GM23338 (cell line): ENCODE results near the gene FANK1. TPM values are rescaled to one million over a fixed set of nuclear protein-coding genes. Genes with fewer than 3 reads are reported as not detected.

Experiments
- ATAC-seq: fragments of 200-7000 bp; cut with Tn5 transposase; 3 replicates; pipeline ENCODE4 v1.9.1; 2020
- DNase-seq: peaks from one replicate; pipeline ENCODE4 v3.0.0-alpha.2; 2015; ENCODE audit warnings: low spot score
- H2AFZ ChIP-seq: fragments of 200-600 bp; sonication (generic); 2 replicates; pipeline ENCODE4 v1.8.0; 2016; ENCODE audit warnings: antibody characterized with exemption, mild to moderate bottlenecking, moderate library complexity
- H3F3A ChIP-seq: fragments of 200-600 bp; sonication (generic); replicated peaks from 2 replicates; pipeline ENCODE4 v1.8.0; 2017; ENCODE audit warnings: antibody characterized with exemption, mixed run types, low read depth
- H3K27ac ChIP-seq: fragments of 200-600 bp; sonication (generic); 2 replicates; pipeline ENCODE4 v1.6.1; 2016; ENCODE audit warnings: low read depth
- H3K27me3 ChIP-seq: fragments of 200-600 bp; sonication (generic); 2 replicates; pipeline ENCODE4 v1.8.0; 2016; ENCODE audit warnings: mild to moderate bottlenecking, mixed run types, moderate library complexity; ENCODE audit not compliant: insufficient read depth
- H3K36me3 ChIP-seq: fragments of 200-600 bp; sonication (generic); 2 replicates; pipeline ENCODE4 v1.8.0; 2016; ENCODE audit warnings: mild to moderate bottlenecking; ENCODE audit not compliant: insufficient read depth
- H3K4me1 ChIP-seq: fragments of 200-600 bp; sonication (generic); 2 replicates; pipeline ENCODE4 v1.8.0; 2016; ENCODE audit warnings: mild to moderate bottlenecking, moderate library complexity; ENCODE audit not compliant: insufficient read depth
- H3K4me2 ChIP-seq: fragments of 200-600 bp; sonication (generic); 2 replicates; pipeline ENCODE4 v1.7.1; 2017; ENCODE audit warnings: mixed run types
- H3K4me3 ChIP-seq: fragments of 200-600 bp; sonication (generic); 2 replicates; pipeline ENCODE4 v1.6.1; 2016; ENCODE audit warnings: mixed run types
- H3K79me2 ChIP-seq: fragments of 200-600 bp; sonication (generic); replicated peaks from 2 replicates; pipeline ENCODE4 v1.8.0; 2017; ENCODE audit warnings: mild to moderate bottlenecking; ENCODE audit not compliant: insufficient read depth
- H3K9me2 ChIP-seq: fragments of 200-600 bp; sonication (generic); 2 replicates; pipeline ENCODE4 v1.8.0; 2017; ENCODE audit not compliant: insufficient read depth
- H4K20me1 ChIP-seq: fragments of 200-600 bp; sonication (generic); replicated peaks from 2 replicates; pipeline ENCODE4 v1.8.0; 2017; ENCODE audit warnings: mild to moderate bottlenecking; ENCODE audit not compliant: insufficient read depth
- H3K27ac Mint-ChIP-seq: 2 replicates; pipeline ENCODE4 v1.8.0; 2020; ENCODE audit warnings: inconsistent platforms, mild to moderate bottlenecking, moderate library complexity, mixed read lengths
- H3K27me3 Mint-ChIP-seq: 3 replicates; pipeline ENCODE4 v1.8.0; 2022; ENCODE audit warnings: low read depth, mild to moderate bottlenecking, moderate library complexity, mixed read lengths, inconsistent platforms; ENCODE audit not compliant: insufficient read depth, poor library complexity
- H3K36me3 Mint-ChIP-seq: 3 replicates; pipeline ENCODE4 v1.8.0; 2021; ENCODE audit warnings: low read depth, mild to moderate bottlenecking, inconsistent platforms, moderate library complexity, mixed read lengths
- H3K4me1 Mint-ChIP-seq: 3 replicates; pipeline ENCODE4 v1.8.0; 2020; ENCODE audit warnings: mild to moderate bottlenecking, inconsistent platforms, mixed read lengths
- H3K4me3 Mint-ChIP-seq: 3 replicates; pipeline ENCODE4 v1.8.0; 2021; ENCODE audit warnings: moderate library complexity, mild to moderate bottlenecking, inconsistent platforms, mixed read lengths
- H3K9me3 Mint-ChIP-seq: 3 replicates; pipeline ENCODE4 v1.8.0; 2020; ENCODE audit warnings: moderate library complexity, mild to moderate bottlenecking, inconsistent platforms, mixed read lengths
- JUNB ChIP-seq: IDR thresholded peaks from one replicate; pipeline ENCODE4 v1.6.1; 2016; ENCODE audit warnings: antibody characterized with exemption; ENCODE audit not compliant: unreplicated experiment
- ZNF114 ChIP-seq: fragments of 250-450 bp; sonication (Bioruptor Pico); IDR thresholded peaks from 2 replicates; pipeline ENCODE4 v1.5.0; 2020; ENCODE audit warnings: mild to moderate bottlenecking, moderate library complexity
- polyA plus RNA-seq: library from polyadenylated mRNA; unstranded; fragments of >200 nt; fragmentation: Nextera tagmentation; extraction: Ambion mirVana; gene quantifications from 2 replicates; pipeline ENCODE4 v1.2.1, GENCODE V29; 2016
- total RNA-seq: library from RNA; depleted of rRNA; stranded (reverse); fragments of >200 nt; shearing (Covaris generic); gene quantifications from 2 replicates; pipeline ENCODE4 v1.2.3, GENCODE V29; 2014
- TF ChIP-seq, protein P1 (sequence below): fragments of 250-450 bp; sonication (Bioruptor Pico); IDR thresholded peaks from 2 replicates; pipeline ENCODE4 v1.5.0; 2020; ENCODE audit warnings: mild to moderate bottlenecking, moderate library complexity
- TF ChIP-seq, protein P2 (sequence below): IDR thresholded peaks from one replicate; pipeline ENCODE4 v1.6.1; 2018; ENCODE audit warnings: antibody characterized with exemption; ENCODE audit not compliant: unreplicated experiment
- TF ChIP-seq, protein P3 (sequence below): IDR thresholded peaks from 2 replicates; pipeline ENCODE4 v1.6.1; 2016; ENCODE audit warnings: antibody characterized with exemption

The FANK1 gene
- total and polyA plus RNA-seq, 2 experiments from 2014 or later, result 0.37 to 0.69 TPM

- TF ChIP-seq, protein P1, sequence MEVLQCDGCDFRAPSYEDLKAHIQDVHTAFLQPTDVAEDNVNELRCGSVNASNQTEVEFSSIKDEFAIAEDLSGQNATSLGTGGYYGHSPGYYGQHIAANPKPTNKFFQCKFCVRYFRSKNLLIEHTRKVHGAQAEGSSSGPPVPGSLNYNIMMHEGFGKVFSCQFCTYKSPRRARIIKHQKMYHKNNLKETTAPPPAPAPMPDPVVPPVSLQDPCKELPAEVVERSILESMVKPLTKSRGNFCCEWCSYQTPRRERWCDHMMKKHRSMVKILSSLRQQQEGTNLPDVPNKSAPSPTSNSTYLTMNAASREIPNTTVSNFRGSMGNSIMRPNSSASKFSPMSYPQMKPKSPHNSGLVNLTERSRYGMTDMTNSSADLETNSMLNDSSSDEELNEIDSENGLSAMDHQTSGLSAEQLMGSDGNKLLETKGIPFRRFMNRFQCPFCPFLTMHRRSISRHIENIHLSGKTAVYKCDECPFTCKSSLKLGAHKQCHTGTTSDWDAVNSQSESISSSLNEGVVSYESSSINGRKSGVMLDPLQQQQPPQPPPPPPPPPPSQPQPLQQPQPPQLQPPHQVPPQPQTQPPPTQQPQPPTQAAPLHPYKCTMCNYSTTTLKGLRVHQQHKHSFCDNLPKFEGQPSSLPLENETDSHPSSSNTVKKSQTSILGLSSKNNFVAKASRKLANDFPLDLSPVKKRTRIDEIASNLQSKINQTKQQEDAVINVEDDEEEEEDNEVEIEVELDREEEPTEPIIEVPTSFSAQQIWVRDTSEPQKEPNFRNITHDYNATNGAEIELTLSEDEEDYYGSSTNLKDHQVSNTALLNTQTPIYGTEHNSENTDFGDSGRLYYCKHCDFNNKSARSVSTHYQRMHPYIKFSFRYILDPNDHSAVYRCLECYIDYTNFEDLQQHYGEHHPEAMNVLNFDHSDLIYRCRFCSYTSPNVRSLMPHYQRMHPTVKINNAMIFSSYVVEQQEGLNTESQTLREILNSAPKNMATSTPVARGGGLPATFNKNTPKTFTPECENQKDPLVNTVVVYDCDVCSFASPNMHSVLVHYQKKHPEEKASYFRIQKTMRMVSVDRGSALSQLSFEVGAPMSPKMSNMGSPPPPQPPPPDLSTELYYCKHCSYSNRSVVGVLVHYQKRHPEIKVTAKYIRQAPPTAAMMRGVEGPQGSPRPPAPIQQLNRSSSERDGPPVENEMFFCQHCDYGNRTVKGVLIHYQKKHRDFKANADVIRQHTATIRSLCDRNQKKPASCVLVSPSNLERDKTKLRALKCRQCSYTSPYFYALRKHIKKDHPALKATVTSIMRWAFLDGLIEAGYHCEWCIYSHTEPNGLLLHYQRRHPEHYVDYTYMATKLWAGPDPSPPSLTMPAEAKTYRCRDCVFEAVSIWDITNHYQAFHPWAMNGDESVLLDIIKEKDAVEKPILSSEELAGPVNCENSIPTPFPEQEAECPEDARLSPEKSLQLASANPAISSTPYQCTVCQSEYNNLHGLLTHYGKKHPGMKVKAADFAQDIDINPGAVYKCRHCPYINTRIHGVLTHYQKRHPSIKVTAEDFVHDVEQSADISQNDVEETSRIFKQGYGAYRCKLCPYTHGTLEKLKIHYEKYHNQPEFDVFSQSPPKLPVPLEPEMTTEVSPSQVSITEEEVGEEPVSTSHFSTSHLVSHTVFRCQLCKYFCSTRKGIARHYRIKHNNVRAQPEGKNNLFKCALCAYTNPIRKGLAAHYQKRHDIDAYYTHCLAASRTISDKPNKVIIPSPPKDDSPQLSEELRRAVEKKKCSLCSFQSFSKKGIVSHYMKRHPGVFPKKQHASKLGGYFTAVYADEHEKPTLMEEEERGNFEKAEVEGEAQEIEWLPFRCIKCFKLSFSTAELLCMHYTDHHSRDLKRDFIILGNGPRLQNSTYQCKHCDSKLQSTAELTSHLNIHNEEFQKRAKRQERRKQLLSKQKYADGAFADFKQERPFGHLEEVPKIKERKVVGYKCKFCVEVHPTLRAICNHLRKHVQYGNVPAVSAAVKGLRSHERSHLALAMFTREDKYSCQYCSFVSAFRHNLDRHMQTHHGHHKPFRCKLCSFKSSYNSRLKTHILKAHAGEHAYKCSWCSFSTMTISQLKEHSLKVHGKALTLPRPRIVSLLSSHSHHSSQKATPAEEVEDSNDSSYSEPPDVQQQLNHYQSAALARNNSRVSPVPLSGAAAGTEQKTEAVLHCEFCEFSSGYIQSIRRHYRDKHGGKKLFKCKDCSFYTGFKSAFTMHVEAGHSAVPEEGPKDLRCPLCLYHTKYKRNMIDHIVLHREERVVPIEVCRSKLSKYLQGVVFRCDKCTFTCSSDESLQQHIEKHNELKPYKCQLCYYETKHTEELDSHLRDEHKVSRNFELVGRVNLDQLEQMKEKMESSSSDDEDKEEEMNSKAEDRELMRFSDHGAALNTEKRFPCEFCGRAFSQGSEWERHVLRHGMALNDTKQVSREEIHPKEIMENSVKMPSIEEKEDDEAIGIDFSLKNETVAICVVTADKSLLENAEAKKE (CRISPR knock-in tag), result no peak
- TF ChIP-seq, protein P2, sequence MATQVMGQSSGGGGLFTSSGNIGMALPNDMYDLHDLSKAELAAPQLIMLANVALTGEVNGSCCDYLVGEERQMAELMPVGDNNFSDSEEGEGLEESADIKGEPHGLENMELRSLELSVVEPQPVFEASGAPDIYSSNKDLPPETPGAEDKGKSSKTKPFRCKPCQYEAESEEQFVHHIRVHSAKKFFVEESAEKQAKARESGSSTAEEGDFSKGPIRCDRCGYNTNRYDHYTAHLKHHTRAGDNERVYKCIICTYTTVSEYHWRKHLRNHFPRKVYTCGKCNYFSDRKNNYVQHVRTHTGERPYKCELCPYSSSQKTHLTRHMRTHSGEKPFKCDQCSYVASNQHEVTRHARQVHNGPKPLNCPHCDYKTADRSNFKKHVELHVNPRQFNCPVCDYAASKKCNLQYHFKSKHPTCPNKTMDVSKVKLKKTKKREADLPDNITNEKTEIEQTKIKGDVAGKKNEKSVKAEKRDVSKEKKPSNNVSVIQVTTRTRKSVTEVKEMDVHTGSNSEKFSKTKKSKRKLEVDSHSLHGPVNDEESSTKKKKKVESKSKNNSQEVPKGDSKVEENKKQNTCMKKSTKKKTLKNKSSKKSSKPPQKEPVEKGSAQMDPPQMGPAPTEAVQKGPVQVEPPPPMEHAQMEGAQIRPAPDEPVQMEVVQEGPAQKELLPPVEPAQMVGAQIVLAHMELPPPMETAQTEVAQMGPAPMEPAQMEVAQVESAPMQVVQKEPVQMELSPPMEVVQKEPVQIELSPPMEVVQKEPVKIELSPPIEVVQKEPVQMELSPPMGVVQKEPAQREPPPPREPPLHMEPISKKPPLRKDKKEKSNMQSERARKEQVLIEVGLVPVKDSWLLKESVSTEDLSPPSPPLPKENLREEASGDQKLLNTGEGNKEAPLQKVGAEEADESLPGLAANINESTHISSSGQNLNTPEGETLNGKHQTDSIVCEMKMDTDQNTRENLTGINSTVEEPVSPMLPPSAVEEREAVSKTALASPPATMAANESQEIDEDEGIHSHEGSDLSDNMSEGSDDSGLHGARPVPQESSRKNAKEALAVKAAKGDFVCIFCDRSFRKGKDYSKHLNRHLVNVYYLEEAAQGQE, result no peak
Measured at GRCh38 chr10:125929618-125930017, 33.3 kb downstream of the FANK1 start (continued).

- Mint-ChIP-seq H3K27ac (no peak overlapping the region), H3K36me3 (no peaks in the 10 kb centered on the region), H3K4me3 (no peak overlapping the region), H3K9me3 (no peaks in the 10 kb centered on the region), H3K4me1 (peaks cover 5% of the 10 kb centered on the region; the same call in 2 of the 3 replicates), H3K27me3 (no peaks in the 10 kb centered on the region)
- DNase-seq (no peak), ATAC-seq (no peak)
- TF ChIP-seq JUNB (no peak), ZNF114 (CRISPR knock-in tag) (no peak)
- TF ChIP-seq, protein P3, sequence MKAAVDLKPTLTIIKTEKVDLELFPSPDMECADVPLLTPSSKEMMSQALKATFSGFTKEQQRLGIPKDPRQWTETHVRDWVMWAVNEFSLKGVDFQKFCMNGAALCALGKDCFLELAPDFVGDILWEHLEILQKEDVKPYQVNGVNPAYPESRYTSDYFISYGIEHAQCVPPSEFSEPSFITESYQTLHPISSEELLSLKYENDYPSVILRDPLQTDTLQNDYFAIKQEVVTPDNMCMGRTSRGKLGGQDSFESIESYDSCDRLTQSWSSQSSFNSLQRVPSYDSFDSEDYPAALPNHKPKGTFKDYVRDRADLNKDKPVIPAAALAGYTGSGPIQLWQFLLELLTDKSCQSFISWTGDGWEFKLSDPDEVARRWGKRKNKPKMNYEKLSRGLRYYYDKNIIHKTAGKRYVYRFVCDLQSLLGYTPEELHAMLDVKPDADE, result no peak
- Histone ChIP-seq H3K9me2 (peaks cover 3% of the 10 kb centered on the region; the same call in 1 of the 2 replicates), H3K4me2 (no peak overlapping the region), H4K20me1 (no peaks in the 10 kb centered on the region), H3K4me1 (no peaks in the 10 kb centered on the region), H3K36me3 (no peaks in the 10 kb centered on the region), H3K27ac (no peak overlapping the region), H3K27me3 (no peaks in the 10 kb centered on the region), H3K4me3 (no peak overlapping the region), H2AFZ (no peak overlapping the region), H3K79me2 (no peaks in the 10 kb centered on the region), H3F3A (no peaks in the 10 kb centered on the region)
Measured at GRCh38 chr10:125933693-125934092, 37.3 kb downstream of the FANK1 start.
